Neural progenitor cell (in vitro differentiated cells): Measurements from ENCODE around the gene IFIT5. TPM values are rescaled to one million over a fixed set of nuclear protein-coding genes. Genes with fewer than 3 reads are reported as not detected.
A peak's percentile ranks its signal among the peaks of the same experiment; 100 is the strongest.
"Not testable (repeated sequence)": the region's sequence is repeated elsewhere in the genome, so short reads cannot be mapped to it uniquely, and the experiment has no call there.

Experiments
- DNase-seq: peaks from one replicate; pipeline ENCODE4 v3.0.0-alpha.2; 2016; ENCODE audit warnings: low spot score
- H2AFZ ChIP-seq: fragments of 200-600 bp; sonication (generic); replicated peaks from 2 replicates; pipeline ENCODE4 v1.6.1; 2016; ENCODE audit warnings: antibody characterized with exemption
- H3F3A ChIP-seq: fragments of 200-600 bp; sonication (generic); 2 replicates; pipeline ENCODE4 v1.6.1; 2016; ENCODE audit warnings: antibody characterized with exemption, low read depth
- H3K27ac ChIP-seq: fragments of 200-600 bp; sonication (generic); 2 replicates; pipeline ENCODE4 v1.5.1; 2016; ENCODE audit warnings: mild to moderate bottlenecking
- H3K27me3 ChIP-seq: fragments of 200-600 bp; sonication (generic); 2 replicates; pipeline ENCODE4 v1.6.1; 2016; ENCODE audit warnings: mild to moderate bottlenecking, moderate library complexity
- H3K36me3 ChIP-seq: fragments of 200-600 bp; sonication (generic); 2 replicates; pipeline ENCODE4 v1.5.1; 2016
- H3K4me1 ChIP-seq: fragments of 200-600 bp; sonication (generic); 2 replicates; pipeline ENCODE4 v1.6.1; 2016; ENCODE audit warnings: mixed run types
- H3K4me2 ChIP-seq: fragments of 200-600 bp; sonication (generic); 2 replicates; pipeline ENCODE4 v1.6.1; 2016
- H3K4me3 ChIP-seq: fragments of 200-600 bp; sonication (generic); 2 replicates; pipeline ENCODE4 v1.5.1; 2016
- H3K79me2 ChIP-seq: fragments of 200-600 bp; sonication (generic); 2 replicates; pipeline ENCODE4 v1.6.1; 2016; ENCODE audit warnings: low read depth
- H3K9ac ChIP-seq: fragments of 200-600 bp; sonication (generic); 2 replicates; pipeline ENCODE4 v1.6.1; 2016
- H3K9me3 ChIP-seq: fragments of 200-600 bp; sonication (generic); 2 replicates; pipeline ENCODE4 v1.5.1; 2016; ENCODE audit warnings: low read depth
- H4K20me1 ChIP-seq: fragments of 200-600 bp; sonication (generic); 2 replicates; pipeline ENCODE4 v1.6.1; 2016; ENCODE audit warnings: low read depth
- H3K27ac Mint-ChIP-seq: 3 replicates; pipeline ENCODE4 v1.8.0; 2021; ENCODE audit warnings: mixed read lengths
- H3K27me3 Mint-ChIP-seq: 2 replicates; pipeline ENCODE4 v1.8.0; 2022; ENCODE audit warnings: low read depth, mild to moderate bottlenecking, inconsistent platforms, moderate library complexity, mixed read lengths; ENCODE audit not compliant: insufficient read depth
- H3K36me3 Mint-ChIP-seq: 3 replicates; pipeline ENCODE4 v1.8.0; 2021; ENCODE audit warnings: mixed read lengths
- H3K4me1 Mint-ChIP-seq: 3 replicates; pipeline ENCODE4 v1.8.0; 2021; ENCODE audit warnings: mixed read lengths
- H3K4me3 Mint-ChIP-seq: 3 replicates; pipeline ENCODE4 v1.8.0; 2021; ENCODE audit warnings: mild to moderate bottlenecking, moderate library complexity, mixed read lengths
- H3K9me3 Mint-ChIP-seq: 3 replicates; pipeline ENCODE4 v1.8.0; 2020; ENCODE audit warnings: mixed read lengths
- EZH2 ChIP-seq: fragments of 200-600 bp; sonication (generic); IDR thresholded peaks from 2 replicates; pipeline ENCODE4 v1.6.1; 2017; ENCODE audit warnings: antibody characterized with exemption, mild to moderate bottlenecking, moderate library complexity
- EZH2phosphoT487 ChIP-seq: fragments of 200-600 bp; sonication (generic); IDR thresholded peaks from 2 replicates; pipeline ENCODE4 v1.6.1; 2017; ENCODE audit warnings: antibody characterized with exemption
- total RNA-seq: library from RNA; depleted of rRNA; stranded (reverse); fragments of >200 nt; gene quantifications from 2 replicates; pipeline ENCODE4 v1.2.3, GENCODE V29; 2015; ENCODE audit warnings: low replicate concordance
- TF ChIP-seq, protein P1 (sequence below): fragments of 200-600 bp; sonication (generic); IDR thresholded peaks from 2 replicates; pipeline ENCODE4 v1.5.1; 2017; ENCODE audit warnings: antibody characterized with exemption, mild to moderate bottlenecking

Gene IFIT5
- total RNA-seq, 1 donor from 2014 or later, result 7.0 TPM

GRCh38 chr10:89388806-89389205, 25.6 kb upstream of the IFIT5 start:
- Histone ChIP-seq H3K9ac (no peak overlapping the region), H3K9me3 (no peaks in the 10 kb centered on the region), H3K4me1 (peaks cover 10% of the 10 kb centered on the region), H3F3A (no peaks in the 10 kb centered on the region), H3K36me3 (no peaks in the 10 kb centered on the region), H3K4me3 (no peak overlapping the region), H3K27me3 (no peaks in the 10 kb centered on the region), H3K27ac (no peak overlapping the region), H3K4me2 (no peak overlapping the region), H4K20me1 (no peaks in the 10 kb centered on the region), H2AFZ (no peak overlapping the region), H3K79me2 (no peaks in the 10 kb centered on the region)
- H3K36me3 Mint-ChIP-seq, result no peaks in the 10 kb centered on the region
- H3K4me3 Mint-ChIP-seq, result no peak overlapping the region
- H3K27me3 Mint-ChIP-seq, result no peaks in the 10 kb centered on the region
- peaks cover 12% of the 10 kb centered on the region for H3K4me1 Mint-ChIP-seq
- TF ChIP-seq EZH2phosphoT487, result no peak
- no peak for TF ChIP-seq EZH2
- TF ChIP-seq, protein P1, sequence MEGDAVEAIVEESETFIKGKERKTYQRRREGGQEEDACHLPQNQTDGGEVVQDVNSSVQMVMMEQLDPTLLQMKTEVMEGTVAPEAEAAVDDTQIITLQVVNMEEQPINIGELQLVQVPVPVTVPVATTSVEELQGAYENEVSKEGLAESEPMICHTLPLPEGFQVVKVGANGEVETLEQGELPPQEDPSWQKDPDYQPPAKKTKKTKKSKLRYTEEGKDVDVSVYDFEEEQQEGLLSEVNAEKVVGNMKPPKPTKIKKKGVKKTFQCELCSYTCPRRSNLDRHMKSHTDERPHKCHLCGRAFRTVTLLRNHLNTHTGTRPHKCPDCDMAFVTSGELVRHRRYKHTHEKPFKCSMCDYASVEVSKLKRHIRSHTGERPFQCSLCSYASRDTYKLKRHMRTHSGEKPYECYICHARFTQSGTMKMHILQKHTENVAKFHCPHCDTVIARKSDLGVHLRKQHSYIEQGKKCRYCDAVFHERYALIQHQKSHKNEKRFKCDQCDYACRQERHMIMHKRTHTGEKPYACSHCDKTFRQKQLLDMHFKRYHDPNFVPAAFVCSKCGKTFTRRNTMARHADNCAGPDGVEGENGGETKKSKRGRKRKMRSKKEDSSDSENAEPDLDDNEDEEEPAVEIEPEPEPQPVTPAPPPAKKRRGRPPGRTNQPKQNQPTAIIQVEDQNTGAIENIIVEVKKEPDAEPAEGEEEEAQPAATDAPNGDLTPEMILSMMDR, result no peak
- H3K9me3 Mint-ChIP-seq, result no peaks in the 10 kb centered on the region
- no peak for DNase-seq
- H3K27ac Mint-ChIP-seq, result no peak overlapping the region

- Histone ChIP-seq H3K36me3 (no peaks in the 10 kb centered on the region), H3K27ac (no peak overlapping the region), H3K9ac (no peak overlapping the region), H4K20me1 (no peaks in the 10 kb centered on the region), H3F3A (no peaks in the 10 kb centered on the region), H3K4me1 (peaks cover 10% of the 10 kb centered on the region), H3K9me3 (no peaks in the 10 kb centered on the region), H2AFZ (no peak overlapping the region), H3K27me3 (no peaks in the 10 kb centered on the region), H3K4me2 (no peak overlapping the region), H3K4me3 (no peak overlapping the region), H3K79me2 (no peaks in the 10 kb centered on the region)
- Mint-ChIP-seq H3K27ac (no peak overlapping the region), H3K9me3 (no peaks in the 10 kb centered on the region), H3K27me3 (no peaks in the 10 kb centered on the region), H3K36me3 (no peaks in the 10 kb centered on the region), H3K4me3 (no peak overlapping the region), H3K4me1 (peaks cover 12% of the 10 kb centered on the region)
- DNase-seq, result peak; percentile 11
- no peak for TF ChIP-seq EZH2phosphoT487
- TF ChIP-seq EZH2, result no peak
- TF ChIP-seq, protein P1, result peak; percentile 39
Measured at GRCh38 chr10:89389254-89389653, 25.1 kb upstream of the IFIT5 start.

- peaks cover 12% of the 10 kb centered on the region for H3K4me1 Mint-ChIP-seq
- H3K36me3 ChIP-seq, result no peaks in the 10 kb centered on the region
- no peaks in the 10 kb centered on the region for H3K27me3 Mint-ChIP-seq
- H3K4me1 ChIP-seq, result peaks cover 10% of the 10 kb centered on the region
- no peaks in the 10 kb centered on the region for H3K79me2 ChIP-seq
- TF ChIP-seq, protein P1, result no peak
- TF ChIP-seq EZH2phosphoT487 (no peak), EZH2 (no peak)
- H2AFZ ChIP-seq, result no peak overlapping the region
- H3K27ac Mint-ChIP-seq, result no peak overlapping the region
- no peaks in the 10 kb centered on the region for H3K27me3 ChIP-seq
- no peaks in the 10 kb centered on the region for H3F3A ChIP-seq
- no peak overlapping the region for H3K4me3 Mint-ChIP-seq
- no peaks in the 10 kb centered on the region for H4K20me1 ChIP-seq
- no peak for DNase-seq
- no peaks in the 10 kb centered on the region for H3K9me3 Mint-ChIP-seq
- H3K4me2 ChIP-seq, result no peak overlapping the region
- no peak overlapping the region for H3K27ac ChIP-seq
- no peak overlapping the region for H3K9ac ChIP-seq
- no peaks in the 10 kb centered on the region for H3K9me3 ChIP-seq
- no peaks in the 10 kb centered on the region for H3K36me3 Mint-ChIP-seq
- no peak overlapping the region for H3K4me3 ChIP-seq
Measured at GRCh38 chr10:89390476-89391225, 23.7 kb upstream of the IFIT5 start.

GRCh38 chr10:89391226-89391576, 23.2 kb upstream of the IFIT5 start:
- H3K27me3 ChIP-seq, H3K9ac ChIP-seq, H3K27me3 Mint-ChIP-seq, DNase-seq, H3K9me3 Mint-ChIP-seq, H2AFZ ChIP-seq, H3K27ac Mint-ChIP-seq, H3K79me2 ChIP-seq, H3K4me3 Mint-ChIP-seq, H3K9me3 ChIP-seq, H3K36me3 Mint-ChIP-seq, H3F3A ChIP-seq, H3K36me3 ChIP-seq, H3K27ac ChIP-seq, H4K20me1 ChIP-seq, H3K4me2 ChIP-seq, H3K4me3 ChIP-seq: not testable (repeated sequence)
- H3K4me1 Mint-ChIP-seq, result peaks cover 12% of the 10 kb centered on the region
- H3K4me1 ChIP-seq, result peaks cover 10% of the 10 kb centered on the region
